Esophagus muscularis mucosa (tissue), 4 donors: Measurements from ENCODE around the gene NLK. TPM values are rescaled to one million over a fixed set of nuclear protein-coding genes. Genes with fewer than 3 reads are reported as not detected.
"Not testable (repeated sequence)": the region's sequence is repeated elsewhere in the genome, so short reads cannot be mapped to it uniquely, and the experiment has no call there.

ENCODE experiments used
- DNase-seq: peaks from one replicate; pipeline ENCODE4 v3.0.0-alpha.2; 2017; ENCODE audit errors: extremely low spot score
- H3K27ac ChIP-seq, 4 donors: fragments of 200-600 bp; sonication (generic); replicated peaks in 1 of 4; 1 replicate in 3 of 4; 2 replicates in 1 of 4; pipeline ENCODE4 v1.5.1; 2016 to 2019; ENCODE audit warnings: mild to moderate bottlenecking in 1 of 4
- H3K27me3 ChIP-seq, 4 donors: fragments of 200-600 bp; sonication (generic); one replicate each; pipeline versions ENCODE4 v1.5.1 to v1.6.0; 2016 to 2019
- H3K36me3 ChIP-seq, 4 donors: fragments of 200-600 bp; sonication (generic); one replicate each; pipeline ENCODE4 v1.5.1; 2016 to 2019
- H3K4me1 ChIP-seq, 4 donors: fragments of 200-600 bp; sonication (generic); one replicate each; pipeline ENCODE4 v1.5.1; 2016 to 2019
- H3K4me3 ChIP-seq, 4 donors: fragments of 200-600 bp; sonication (generic); 1 replicate in 2 of 4; 2 replicates in 2 of 4; pipeline ENCODE4 v1.5.1; 2016 to 2019; ENCODE audit warnings: mild to moderate bottlenecking in 4 of 4, moderate library complexity in 1 of 4
- H3K9me3 ChIP-seq, 4 donors: fragments of 200-600 bp; sonication (generic); 1 replicate in 3 of 4; 2 replicates in 1 of 4; pipeline ENCODE4 v1.5.1; 2016 to 2019
- EP300 ChIP-seq: sonication (generic); formaldehyde crosslinking; IDR thresholded peaks from one replicate; pipeline ENCODE4 v1.6.1; 2017; ENCODE audit warnings: antibody characterized with exemption
- POLR2A ChIP-seq: fragments of 450-650 bp; IDR thresholded peaks from one replicate; pipeline ENCODE4 v1.6.1; 2017; ENCODE audit warnings: antibody characterized with exemption, moderate library complexity, mild to moderate bottlenecking, low read depth
- POLR2AphosphoS5 ChIP-seq, 2 donors: sonication (generic); formaldehyde crosslinking; IDR thresholded peaks; one replicate each; pipeline ENCODE4 v1.6.1; 2017; ENCODE audit warnings: antibody characterized with exemption in 2 of 2
- WGBS: methylation state at CpG from one replicate; pipeline ENCODE4 v1.1.5; 2018; 5-methylcytosine and 5-hydroxymethylcytosine counted together
- intact Hi-C: fragments of 100-400 bp; cut with DNase I; formaldehyde crosslinking; loops from one replicate; pipeline ENCODE4 v1.15.1; 2023
- total RNA-seq, 4 donors: library from RNA; depleted of rRNA; stranded (reverse); fragments of >200 nt; gene quantifications; one replicate each; pipeline versions ENCODE4 v1.1.0 to v1.2.1, GENCODE V29; 2016
- TF ChIP-seq, protein P1 (sequence below), 3 experiments: fragments of 200-600 bp in 2 of 3; fragments of 450-650 bp in 1 of 3; sonication (generic) in 2 of 3; IDR thresholded peaks; one replicate each; pipeline ENCODE4 v1.5.1; 2017 to 2019; ENCODE audit warnings: antibody characterized with exemption in 3 of 3, mild to moderate bottlenecking in 2 of 3, moderate library complexity in 1 of 3

Gene NLK
- total RNA-seq, 4 donors from 2014 or later, result 10.1 to 16.2 (median 12.6) TPM

- Histone ChIP-seq H3K27me3 (no peaks in the 10 kb centered on the region), H3K4me3 (no peak overlapping the region), H3K27ac (no peak overlapping the region), H3K9me3 (no peaks in the 10 kb centered on the region), H3K36me3 (peaks cover 0 to 11% (median 0%) of the 10 kb centered on the region in 4 donors), H3K4me1 (peaks cover 0 to 3% (median 0%) of the 10 kb centered on the region in 4 donors)
- TF ChIP-seq EP300 (no peak), POLR2A (no peak)
- TF ChIP-seq, protein P1, sequence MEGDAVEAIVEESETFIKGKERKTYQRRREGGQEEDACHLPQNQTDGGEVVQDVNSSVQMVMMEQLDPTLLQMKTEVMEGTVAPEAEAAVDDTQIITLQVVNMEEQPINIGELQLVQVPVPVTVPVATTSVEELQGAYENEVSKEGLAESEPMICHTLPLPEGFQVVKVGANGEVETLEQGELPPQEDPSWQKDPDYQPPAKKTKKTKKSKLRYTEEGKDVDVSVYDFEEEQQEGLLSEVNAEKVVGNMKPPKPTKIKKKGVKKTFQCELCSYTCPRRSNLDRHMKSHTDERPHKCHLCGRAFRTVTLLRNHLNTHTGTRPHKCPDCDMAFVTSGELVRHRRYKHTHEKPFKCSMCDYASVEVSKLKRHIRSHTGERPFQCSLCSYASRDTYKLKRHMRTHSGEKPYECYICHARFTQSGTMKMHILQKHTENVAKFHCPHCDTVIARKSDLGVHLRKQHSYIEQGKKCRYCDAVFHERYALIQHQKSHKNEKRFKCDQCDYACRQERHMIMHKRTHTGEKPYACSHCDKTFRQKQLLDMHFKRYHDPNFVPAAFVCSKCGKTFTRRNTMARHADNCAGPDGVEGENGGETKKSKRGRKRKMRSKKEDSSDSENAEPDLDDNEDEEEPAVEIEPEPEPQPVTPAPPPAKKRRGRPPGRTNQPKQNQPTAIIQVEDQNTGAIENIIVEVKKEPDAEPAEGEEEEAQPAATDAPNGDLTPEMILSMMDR (IDR thresholded peaks at IDR 0.05), result no peak
- DNase-seq, result no peak
- 82% methylated on average over 2 of the region's 2 CpGs for WGBS
- intact Hi-C loops, result no loop called here
Measured at GRCh38 chr17:28145348-28145747, 102.9 kb downstream of the NLK start.

GRCh38 chr17:28147017-28147416, 104.5 kb downstream of the NLK start:
- intact Hi-C loops, result no loop called here
- no peaks in the 10 kb centered on the region for H3K9me3 ChIP-seq
- H3K27me3 ChIP-seq, result no peaks in the 10 kb centered on the region
- H3K36me3 ChIP-seq, result peaks cover 0 to 11% (median 0%) of the 10 kb centered on the region in 4 donors
- TF ChIP-seq POLR2AphosphoS5 (IDR thresholded peaks at IDR 0.05) (no peak), EP300 (no peak), POLR2A (no peak)
- TF ChIP-seq, protein P1 (IDR thresholded peaks at IDR 0.05), result no peak
- H3K27ac ChIP-seq, result no peak overlapping the region
- H3K4me3 ChIP-seq, result no peak overlapping the region
- H3K4me1 ChIP-seq, result peaks cover 0 to 3% (median 0%) of the 10 kb centered on the region in 4 donors
- DNase-seq, result no peak

DNA sequence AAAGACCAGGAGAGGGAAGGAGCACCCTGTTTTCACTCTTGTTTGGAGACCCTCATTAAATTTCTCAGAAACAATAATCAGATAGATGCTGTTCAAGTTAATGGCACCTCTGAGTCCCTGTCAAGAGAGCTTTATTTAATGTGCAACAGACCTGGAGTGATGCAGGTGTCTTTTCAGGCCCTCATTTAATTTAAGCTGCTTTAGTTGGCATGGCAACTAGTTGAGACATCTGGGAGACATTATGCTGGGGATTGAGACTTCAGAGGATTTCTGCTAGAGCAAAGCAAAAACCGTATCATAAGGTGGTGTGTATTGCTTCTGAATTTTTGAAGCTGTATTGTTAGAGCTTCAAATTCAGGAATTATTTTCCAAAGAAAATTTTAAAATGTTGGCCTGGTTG, 108.5 kb downstream of the NLK start:
- 95% methylated on average over 1 of the region's 1 CpG for WGBS
- H3K4me3 ChIP-seq, result no peak overlapping the region
- H3K27me3 ChIP-seq, result no peaks in the 10 kb centered on the region
- TF ChIP-seq POLR2A (no peak), POLR2AphosphoS5 (IDR thresholded peaks at IDR 0.05) (no peak), EP300 (no peak)
- TF ChIP-seq, protein P1 (IDR thresholded peaks at IDR 0.05), result no peak
- no peak overlapping the region for H3K27ac ChIP-seq
- no peak for DNase-seq
- H3K9me3 ChIP-seq, result no peaks in the 10 kb centered on the region
- no peaks in the 10 kb centered on the region for H3K4me1 ChIP-seq
- peaks cover 0 to 4% (median 0%) of the 10 kb centered on the region in 4 donors for H3K36me3 ChIP-seq
- intact Hi-C loops, result no loop called here

GRCh38 chr17:28154214-28154613, 111.7 kb downstream of the NLK start:
- Histone ChIP-seq H3K36me3 (peaks cover 0 to 2% (median 0%) of the 10 kb centered on the region in 4 donors), H3K4me3 (no peak overlapping the region), H3K9me3 (no peaks in the 10 kb centered on the region), H3K27ac (no peak overlapping the region), H3K27me3 (no peaks in the 10 kb centered on the region), H3K4me1 (no peaks in the 10 kb centered on the region)
- 97% methylated on average over 2 of the region's 2 CpGs for WGBS
- TF ChIP-seq EP300, result no peak
- no peak for TF ChIP-seq POLR2A
- TF ChIP-seq, protein P1 (IDR thresholded peaks at IDR 0.05), result no peak
- TF ChIP-seq POLR2AphosphoS5 (IDR thresholded peaks at IDR 0.05), result no peak
- no peak for DNase-seq
- intact Hi-C loops, result no loop called here

- intact Hi-C loops, H3K27ac ChIP-seq, DNase-seq, H3K36me3 ChIP-seq, H3K9me3 ChIP-seq, H3K4me1 ChIP-seq, H3K4me3 ChIP-seq, H3K27me3 ChIP-seq: not testable (repeated sequence)
- 95% methylated on average over 4 of the region's 4 CpGs for WGBS
Measured at GRCh38 chr17:28155405-28155804, 112.9 kb downstream of the NLK start.
